Activated T-helper 17 cell treated with anti-CD3 and anti-CD28 coated beads, Interleukin-2, amount 50 U/mL, for 72 hours (primary cell): ENCODE results near the gene RTL10. TPM values are rescaled to one million over a fixed set of nuclear protein-coding genes. Genes with fewer than 3 reads are reported as not detected.

Experiments used
- ATAC-seq: fragments of 150-1000 bp; cut with Tn5 transposase; replicated peaks from 2 replicates; pipeline ENCODE4 v1.10.0; 2021; ENCODE audit warnings: mild to moderate bottlenecking, moderate library complexity
- H3K27ac Mint-ChIP-seq: one replicate; pipeline ENCODE4 v1.8.0; 2022; ENCODE audit warnings: mixed read lengths
- H3K27me3 Mint-ChIP-seq: one replicate; pipeline ENCODE4 v1.8.0; 2022; ENCODE audit warnings: mixed read lengths
- H3K36me3 Mint-ChIP-seq: one replicate; pipeline ENCODE4 v1.8.0; 2022; ENCODE audit warnings: low read depth, mild to moderate bottlenecking, mixed read lengths
- H3K4me1 Mint-ChIP-seq: one replicate; pipeline ENCODE4 v1.8.0; 2022; ENCODE audit warnings: mixed read lengths
- H3K4me3 Mint-ChIP-seq: one replicate; pipeline ENCODE4 v1.8.0; 2022; ENCODE audit warnings: mild to moderate bottlenecking, mixed read lengths
- H3K9me3 Mint-ChIP-seq: one replicate; pipeline ENCODE4 v1.8.0; 2022; ENCODE audit warnings: mixed read lengths
- total RNA-seq, 2 donors: library from RNA; stranded (reverse); gene quantifications; one replicate each; pipeline ENCODE4 v1.2.3, GENCODE V29; 2022

Gene RTL10
- total RNA-seq, 2 donors from 2014 or later, result 13.0 to 16.4 TPM

DNA sequence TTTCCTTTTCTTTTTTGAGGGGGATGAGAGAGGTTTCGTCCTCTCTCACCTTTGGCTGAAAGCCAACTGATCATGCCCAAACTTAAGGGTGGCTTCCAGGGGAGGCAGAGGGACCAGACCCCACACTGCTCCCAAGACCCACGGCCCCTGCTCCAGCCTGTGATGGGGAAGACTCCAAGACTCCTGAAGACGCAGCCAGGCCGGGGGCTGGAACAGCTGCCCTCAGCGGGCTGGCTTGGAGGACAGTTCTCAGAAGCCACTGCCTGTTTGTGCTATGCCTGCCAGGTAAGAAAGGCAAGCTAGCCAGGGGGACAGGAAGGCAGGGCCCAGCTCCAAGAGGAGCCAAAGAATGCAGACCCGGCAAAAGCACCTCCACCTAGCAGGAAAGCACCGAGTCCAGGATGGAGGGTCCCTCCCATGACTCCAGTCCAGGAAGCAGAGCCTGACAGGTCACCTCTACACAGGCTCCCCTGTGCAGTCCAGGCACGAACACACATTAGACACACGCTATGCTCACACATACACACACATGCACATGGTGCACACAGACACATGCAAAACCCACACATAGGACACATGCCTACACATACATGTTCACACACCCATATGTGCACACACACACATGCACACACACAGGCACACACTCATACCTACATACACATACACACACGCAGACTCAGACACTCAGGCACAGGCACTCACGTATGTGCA lies 31.3 kb downstream of the RTL10 start:
- no peak overlapping the region for H3K4me3 Mint-ChIP-seq
- no peaks in the 10 kb centered on the region for H3K9me3 Mint-ChIP-seq
- H3K27ac Mint-ChIP-seq, result no peak overlapping the region
- peaks cover 5% of the 10 kb centered on the region for H3K4me1 Mint-ChIP-seq
- H3K27me3 Mint-ChIP-seq, result no peaks in the 10 kb centered on the region
- no peaks in the 10 kb centered on the region for H3K36me3 Mint-ChIP-seq
- no peak for ATAC-seq

DNA sequence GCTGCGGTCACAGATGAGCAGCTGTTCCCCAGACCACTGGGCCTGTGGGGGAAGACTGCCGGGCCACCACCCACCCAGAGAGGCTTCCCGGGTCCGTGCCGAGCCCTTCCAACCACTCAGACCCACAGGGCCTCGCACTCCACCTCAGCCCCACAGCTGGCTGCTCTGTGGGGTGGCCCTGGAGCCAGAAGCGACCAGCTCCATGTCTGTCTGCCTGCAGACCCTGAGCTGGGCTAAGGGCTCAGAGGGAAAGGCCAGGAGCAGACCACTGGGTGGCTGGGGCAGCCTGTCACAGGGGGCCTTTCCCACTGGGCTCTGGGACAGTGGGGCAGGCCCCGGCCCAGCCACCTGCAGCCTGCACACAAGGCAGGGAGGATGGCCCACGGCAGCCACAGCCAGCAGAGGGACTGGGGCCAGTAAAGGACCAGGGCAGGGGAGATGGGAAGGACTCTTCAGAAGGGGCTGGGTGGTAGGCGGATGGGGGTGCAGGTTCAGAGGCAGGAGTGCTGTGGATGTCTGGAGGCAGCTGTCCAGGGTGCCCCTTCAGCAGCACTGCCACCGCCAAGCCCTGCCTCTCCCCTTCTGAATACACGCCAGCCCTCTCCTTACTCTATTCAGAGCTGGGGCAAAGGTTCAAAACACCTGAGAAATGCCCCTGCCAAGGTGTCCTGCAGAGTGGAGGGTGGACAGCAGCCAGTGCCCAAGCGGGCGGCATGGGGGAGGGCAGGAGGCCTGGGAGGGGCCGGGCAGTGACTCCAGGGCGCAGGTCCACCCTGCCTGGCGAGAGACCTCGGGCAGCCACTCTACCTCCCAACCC lies 32.2 kb downstream of the RTL10 start:
- H3K36me3 Mint-ChIP-seq, result no peaks in the 10 kb centered on the region
- H3K27ac Mint-ChIP-seq, result no peak overlapping the region
- no peak for ATAC-seq
- H3K4me3 Mint-ChIP-seq, result no peak overlapping the region
- peaks cover 5% of the 10 kb centered on the region for H3K4me1 Mint-ChIP-seq
- no peaks in the 10 kb centered on the region for H3K9me3 Mint-ChIP-seq
- no peaks in the 10 kb centered on the region for H3K27me3 Mint-ChIP-seq

DNA sequence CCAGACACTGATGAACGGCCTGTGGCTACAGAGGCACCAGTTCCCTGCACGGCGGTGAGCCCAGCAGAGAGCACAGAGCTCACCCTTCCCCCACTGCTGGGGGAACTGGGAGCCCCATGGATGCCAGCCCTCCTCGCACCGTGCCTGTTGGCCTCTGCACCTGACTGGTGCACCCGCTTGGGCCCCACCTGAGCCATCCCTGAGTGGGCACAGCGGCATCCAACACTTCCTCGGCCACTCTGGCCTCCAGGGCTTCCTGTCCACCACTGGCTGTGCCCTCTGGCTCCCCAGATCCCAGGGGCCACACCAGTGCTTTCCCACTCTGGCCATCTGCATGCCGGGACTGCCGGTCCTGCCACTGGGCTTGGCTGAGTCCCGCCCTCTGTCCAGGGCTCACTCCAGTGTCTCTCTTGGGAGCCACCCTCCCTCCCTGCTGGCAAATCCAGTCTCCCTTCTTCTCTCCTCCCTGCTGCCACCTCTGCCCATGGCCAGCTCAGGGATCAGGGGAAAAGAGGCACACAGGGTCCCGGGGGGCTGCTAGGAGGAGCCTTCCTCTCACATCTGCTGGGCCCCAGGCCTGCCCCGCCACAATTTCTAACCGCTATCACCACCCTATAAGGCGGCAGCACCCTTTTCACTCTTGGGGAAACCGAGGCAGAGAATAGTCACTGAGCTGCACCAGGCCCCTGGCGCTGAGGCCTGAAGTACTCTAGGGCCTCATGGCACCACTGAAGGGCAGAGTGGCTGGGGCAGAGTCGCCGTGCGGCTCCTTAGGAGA lies 33.0 kb downstream of the RTL10 start:
- peaks cover 5% of the 10 kb centered on the region for H3K4me1 Mint-ChIP-seq
- no peak overlapping the region for H3K4me3 Mint-ChIP-seq
- H3K27ac Mint-ChIP-seq, result no peak overlapping the region
- no peaks in the 10 kb centered on the region for H3K9me3 Mint-ChIP-seq
- no peaks in the 10 kb centered on the region for H3K36me3 Mint-ChIP-seq
- H3K27me3 Mint-ChIP-seq, result no peaks in the 10 kb centered on the region
- ATAC-seq, result no peak

- no peaks in the 10 kb centered on the region for H3K4me1 Mint-ChIP-seq
- H3K4me3 Mint-ChIP-seq, result no peak overlapping the region
- no peak overlapping the region for H3K27ac Mint-ChIP-seq
- no peaks in the 10 kb centered on the region for H3K27me3 Mint-ChIP-seq
- no peak for ATAC-seq
- H3K9me3 Mint-ChIP-seq, result no peaks in the 10 kb centered on the region
- H3K36me3 Mint-ChIP-seq, result no peaks in the 10 kb centered on the region
These were observed 33.7 kb downstream of the RTL10 start for GRCh38 chr22:19820880-19821522.

- Mint-ChIP-seq H3K36me3 (no peaks in the 10 kb centered on the region), H3K4me3 (no peak overlapping the region), H3K9me3 (no peaks in the 10 kb centered on the region), H3K4me1 (no peaks in the 10 kb centered on the region), H3K27me3 (no peaks in the 10 kb centered on the region), H3K27ac (no peak overlapping the region)
- no peak for ATAC-seq
These were observed 34.5 kb downstream of the RTL10 start for GRCh38 chr22:19819911-19820879.

- H3K4me1 Mint-ChIP-seq, result no peaks in the 10 kb centered on the region
- ATAC-seq, result no peak
- no peaks in the 10 kb centered on the region for H3K9me3 Mint-ChIP-seq
- no peak overlapping the region for H3K27ac Mint-ChIP-seq
- no peaks in the 10 kb centered on the region for H3K27me3 Mint-ChIP-seq
- H3K4me3 Mint-ChIP-seq, result no peak overlapping the region
- no peaks in the 10 kb centered on the region for H3K36me3 Mint-ChIP-seq
These were observed 35.3 kb downstream of the RTL10 start for GRCh38 chr22:19819208-19819910.

GRCh38 chr22:19818324-19819207 lies 36.1 kb downstream of the RTL10 start:
- Mint-ChIP-seq H3K9me3 (no peaks in the 10 kb centered on the region), H3K27me3 (no peaks in the 10 kb centered on the region), H3K4me3 (no peak overlapping the region), H3K27ac (no peak overlapping the region), H3K36me3 (no peaks in the 10 kb centered on the region), H3K4me1 (no peaks in the 10 kb centered on the region)
- ATAC-seq, result no peak

- no peaks in the 10 kb centered on the region for H3K4me1 Mint-ChIP-seq
- H3K4me3 Mint-ChIP-seq, result no peak overlapping the region
- no peaks in the 10 kb centered on the region for H3K9me3 Mint-ChIP-seq
- H3K27me3 Mint-ChIP-seq, result no peaks in the 10 kb centered on the region
- ATAC-seq, result no peak
- H3K27ac Mint-ChIP-seq, result no peak overlapping the region
- H3K36me3 Mint-ChIP-seq, result peaks cover 9% of the 10 kb centered on the region
These were observed 38.1 kb downstream of the RTL10 start for GRCh38 chr22:19816372-19817119.

DNA sequence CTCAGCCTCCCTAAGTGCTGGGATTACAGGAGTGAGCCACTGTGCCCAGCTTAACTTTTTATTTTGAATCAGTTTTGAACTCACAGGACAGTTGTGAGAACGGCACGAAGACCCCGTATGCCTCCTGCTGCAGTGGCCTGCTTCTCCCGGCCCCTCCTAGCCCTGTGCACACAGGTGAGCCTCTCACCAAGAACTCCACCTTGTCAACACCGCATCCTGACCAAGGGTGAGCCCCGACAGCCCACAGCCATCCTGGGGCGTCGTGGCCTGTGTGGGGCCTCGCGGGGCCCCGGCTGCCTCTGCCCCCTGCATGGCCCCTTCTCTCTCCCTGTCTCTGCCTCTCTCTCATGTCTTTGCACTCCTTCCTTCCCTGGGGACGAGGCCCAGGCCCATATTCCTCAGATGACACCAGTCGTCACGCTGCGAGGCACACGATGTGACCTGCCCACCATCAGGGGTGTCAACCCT lies 38.8 kb downstream of the RTL10 start:
- Mint-ChIP-seq H3K9me3 (no peaks in the 10 kb centered on the region), H3K27ac (no peak overlapping the region)

DNA sequence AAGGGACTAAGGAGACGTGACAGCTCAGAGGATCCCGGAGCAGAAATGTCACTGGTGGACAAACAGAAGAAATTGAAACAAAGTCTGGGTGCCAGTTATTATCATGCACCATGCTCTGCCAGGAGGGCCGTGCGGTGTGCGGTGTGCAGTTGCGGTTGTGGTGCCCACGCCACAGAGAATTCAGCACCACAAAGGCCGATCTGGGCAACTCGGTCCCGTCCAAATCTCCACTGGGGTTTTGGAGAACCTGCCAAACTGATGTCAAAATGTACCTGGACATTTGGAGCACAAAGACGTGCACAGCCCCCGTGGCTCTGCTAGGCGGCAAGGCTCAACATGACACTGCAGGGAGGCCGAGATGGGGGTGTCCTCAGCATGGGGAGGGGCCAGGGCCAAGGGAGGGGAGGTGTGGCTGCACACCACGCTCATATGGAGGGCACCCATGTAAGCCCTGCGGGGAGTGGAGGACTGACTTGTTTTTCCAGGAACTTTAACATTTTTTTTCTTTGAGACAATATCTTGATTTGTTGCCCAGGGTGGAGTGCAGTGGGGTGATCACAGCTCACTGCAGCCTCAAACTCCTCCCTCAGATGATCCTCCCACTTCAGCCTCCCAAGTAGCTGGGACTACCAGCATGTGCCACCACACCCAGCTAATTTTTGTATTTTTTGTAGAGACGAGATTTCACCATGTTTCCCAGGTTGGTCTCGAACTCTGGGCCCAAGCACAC lies 39.4 kb downstream of the RTL10 start:
- Mint-ChIP-seq H3K9me3 (no peaks in the 10 kb centered on the region), H3K27ac (no peak overlapping the region), H3K27me3 (no peaks in the 10 kb centered on the region), H3K4me1 (no peaks in the 10 kb centered on the region), H3K36me3 (peaks cover 9% of the 10 kb centered on the region), H3K4me3 (no peak overlapping the region)
- no peak for ATAC-seq

More for the DNA sequence above, 38.8 kb downstream of the RTL10 start:
- Mint-ChIP-seq H3K36me3 (peaks cover 9% of the 10 kb centered on the region), H3K4me1 (no peaks in the 10 kb centered on the region), H3K4me3 (no peak overlapping the region), H3K27me3 (no peaks in the 10 kb centered on the region)
- ATAC-seq, result no peak

DNA sequence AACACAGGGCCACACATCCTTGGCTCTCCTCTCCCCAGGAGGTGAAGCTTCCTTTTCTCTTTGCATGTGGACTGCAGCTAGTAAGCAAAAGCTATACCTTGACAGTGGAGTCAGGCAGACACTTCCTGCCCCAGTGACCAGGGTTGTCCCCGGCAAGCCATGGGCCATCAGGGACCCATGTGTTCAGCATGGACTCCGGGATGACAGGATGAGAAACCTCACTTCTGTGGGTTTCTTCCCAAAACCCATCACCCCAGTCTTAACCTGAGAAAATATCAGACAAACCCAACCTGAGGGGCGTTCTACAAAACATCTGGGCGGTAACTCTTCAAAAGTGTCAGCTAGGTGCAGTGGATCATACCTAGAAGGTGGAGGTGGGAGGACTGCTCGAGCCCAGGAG lies 40.2 kb downstream of the RTL10 start:
- Mint-ChIP-seq H3K36me3 (peaks cover 9% of the 10 kb centered on the region), H3K27ac (no peak overlapping the region), H3K4me3 (no peak overlapping the region), H3K4me1 (no peaks in the 10 kb centered on the region), H3K9me3 (no peaks in the 10 kb centered on the region), H3K27me3 (no peaks in the 10 kb centered on the region)
- no peak for ATAC-seq
